Gastrocnemius medialis (tissue), 4 donors: Measurements from ENCODE around the gene TMCC3.

Experiments used
- POLR2A ChIP-seq, 2 donors: fragments of 450-650 bp; IDR thresholded peaks; one replicate each; pipeline ENCODE4 v1.6.1; 2017; ENCODE audit warnings: antibody characterized with exemption in 2 of 2, mild to moderate bottlenecking in 2 of 2, moderate library complexity in 2 of 2
- TF ChIP-seq, protein P1 (sequence below), 5 experiments: fragments of 450-650 bp in 3 of 5; fragments of 200-600 bp in 2 of 5; sonication (generic) in 2 of 5; IDR thresholded peaks in 4 of 5; conservative IDR thresholded peaks in 1 of 5; 1 replicate in 4 of 5; 2 replicates in 1 of 5; pipeline ENCODE4 v1.5.1; 2016 to 2019; ENCODE audit warnings: antibody characterized with exemption in 5 of 5, mild to moderate bottlenecking in 3 of 5, moderate library complexity in 3 of 5

DNA sequence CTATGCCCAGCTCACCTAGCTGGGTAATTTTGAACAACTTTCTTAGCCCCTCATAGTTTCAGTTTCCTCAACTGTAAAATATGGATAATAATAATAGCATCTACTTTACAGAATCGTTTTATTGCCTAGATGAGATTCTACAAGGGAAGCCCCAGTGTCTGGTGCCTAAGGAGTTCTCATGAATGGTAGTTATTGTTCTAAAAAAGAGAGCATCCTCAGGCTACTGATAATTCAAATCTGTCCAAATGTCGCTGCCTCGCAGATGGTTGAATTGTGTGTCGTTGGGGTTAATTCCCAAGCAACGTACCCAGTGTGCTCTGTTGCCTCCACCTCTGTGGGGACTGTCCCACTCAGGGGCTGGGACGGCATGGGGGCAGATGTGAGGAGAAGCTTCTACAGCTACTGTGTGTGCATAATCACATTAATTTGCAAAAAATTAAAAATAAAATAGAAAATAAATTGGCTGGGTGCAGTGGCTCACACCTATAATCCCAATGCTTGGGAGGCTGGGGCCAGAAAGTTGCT is 119.1 kb downstream of the TMCC3 start:
- TF ChIP-seq, protein P1, sequence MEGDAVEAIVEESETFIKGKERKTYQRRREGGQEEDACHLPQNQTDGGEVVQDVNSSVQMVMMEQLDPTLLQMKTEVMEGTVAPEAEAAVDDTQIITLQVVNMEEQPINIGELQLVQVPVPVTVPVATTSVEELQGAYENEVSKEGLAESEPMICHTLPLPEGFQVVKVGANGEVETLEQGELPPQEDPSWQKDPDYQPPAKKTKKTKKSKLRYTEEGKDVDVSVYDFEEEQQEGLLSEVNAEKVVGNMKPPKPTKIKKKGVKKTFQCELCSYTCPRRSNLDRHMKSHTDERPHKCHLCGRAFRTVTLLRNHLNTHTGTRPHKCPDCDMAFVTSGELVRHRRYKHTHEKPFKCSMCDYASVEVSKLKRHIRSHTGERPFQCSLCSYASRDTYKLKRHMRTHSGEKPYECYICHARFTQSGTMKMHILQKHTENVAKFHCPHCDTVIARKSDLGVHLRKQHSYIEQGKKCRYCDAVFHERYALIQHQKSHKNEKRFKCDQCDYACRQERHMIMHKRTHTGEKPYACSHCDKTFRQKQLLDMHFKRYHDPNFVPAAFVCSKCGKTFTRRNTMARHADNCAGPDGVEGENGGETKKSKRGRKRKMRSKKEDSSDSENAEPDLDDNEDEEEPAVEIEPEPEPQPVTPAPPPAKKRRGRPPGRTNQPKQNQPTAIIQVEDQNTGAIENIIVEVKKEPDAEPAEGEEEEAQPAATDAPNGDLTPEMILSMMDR (IDR thresholded peaks at IDR 0.05 in 4 of 5, conservative IDR thresholded peaks at IDR 0.05 in 1 of 5), result no peak
- TF ChIP-seq POLR2A (IDR thresholded peaks at IDR 0.05), result no peak
